ENCODE measurements around the gene FADS1. TPM values are rescaled to one million over a fixed set of nuclear protein-coding genes. Genes with fewer than 3 reads are reported as not detected.

Gene FADS1
- total RNA-seq, 1 experiment from 2014 or later = 105 TPM

DNA sequence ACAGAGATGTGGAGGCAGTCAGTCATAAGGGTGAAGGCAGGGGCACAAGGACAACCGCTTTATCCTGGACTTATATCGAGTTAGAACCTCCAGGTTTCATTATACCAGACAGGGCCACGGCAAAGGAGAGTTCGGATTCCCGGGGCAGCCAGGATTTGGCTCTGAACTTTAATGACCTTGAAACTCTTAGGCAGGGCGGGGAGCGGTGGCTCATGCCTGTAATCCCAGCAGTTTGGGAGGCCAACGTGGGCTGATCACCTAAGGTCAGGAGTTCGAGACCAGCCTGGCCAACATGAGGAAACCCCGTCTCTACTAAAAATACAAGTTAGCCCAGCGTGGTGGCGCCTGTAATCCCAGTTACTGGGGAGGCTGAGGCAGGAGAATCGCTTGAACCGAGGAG is 65.4 kb downstream of the FADS1 start (continued):
- TF ChIP-seq, protein P1, sequence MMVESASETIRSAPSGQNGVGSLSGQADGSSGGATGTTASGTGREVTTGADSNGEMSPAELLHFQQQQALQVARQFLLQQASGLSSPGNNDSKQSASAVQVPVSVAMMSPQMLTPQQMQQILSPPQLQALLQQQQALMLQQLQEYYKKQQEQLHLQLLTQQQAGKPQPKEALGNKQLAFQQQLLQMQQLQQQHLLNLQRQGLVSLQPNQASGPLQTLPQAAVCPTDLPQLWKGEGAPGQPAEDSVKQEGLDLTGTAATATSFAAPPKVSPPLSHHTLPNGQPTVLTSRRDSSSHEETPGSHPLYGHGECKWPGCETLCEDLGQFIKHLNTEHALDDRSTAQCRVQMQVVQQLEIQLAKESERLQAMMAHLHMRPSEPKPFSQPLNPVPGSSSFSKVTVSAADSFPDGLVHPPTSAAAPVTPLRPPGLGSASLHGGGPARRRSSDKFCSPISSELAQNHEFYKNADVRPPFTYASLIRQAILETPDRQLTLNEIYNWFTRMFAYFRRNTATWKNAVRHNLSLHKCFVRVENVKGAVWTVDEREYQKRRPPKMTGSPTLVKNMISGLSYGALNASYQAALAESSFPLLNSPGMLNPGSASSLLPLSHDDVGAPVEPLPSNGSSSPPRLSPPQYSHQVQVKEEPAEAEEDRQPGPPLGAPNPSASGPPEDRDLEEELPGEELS (CRISPR knock-in tag; IDR thresholded peaks at IDR 0.05) = no peak
- TF ChIP-seq FOXK1 (CRISPR knock-in tag; IDR thresholded peaks at IDR 0.05) (no peak), RORB (CRISPR knock-in tag; IDR thresholded peaks at IDR 0.05) (no peak), ZNF219 (CRISPR knock-in tag; IDR thresholded peaks at IDR 0.05; ENCODE audit: borderline replicate concordance) (no peak)
- TF ChIP-seq, protein P2, sequence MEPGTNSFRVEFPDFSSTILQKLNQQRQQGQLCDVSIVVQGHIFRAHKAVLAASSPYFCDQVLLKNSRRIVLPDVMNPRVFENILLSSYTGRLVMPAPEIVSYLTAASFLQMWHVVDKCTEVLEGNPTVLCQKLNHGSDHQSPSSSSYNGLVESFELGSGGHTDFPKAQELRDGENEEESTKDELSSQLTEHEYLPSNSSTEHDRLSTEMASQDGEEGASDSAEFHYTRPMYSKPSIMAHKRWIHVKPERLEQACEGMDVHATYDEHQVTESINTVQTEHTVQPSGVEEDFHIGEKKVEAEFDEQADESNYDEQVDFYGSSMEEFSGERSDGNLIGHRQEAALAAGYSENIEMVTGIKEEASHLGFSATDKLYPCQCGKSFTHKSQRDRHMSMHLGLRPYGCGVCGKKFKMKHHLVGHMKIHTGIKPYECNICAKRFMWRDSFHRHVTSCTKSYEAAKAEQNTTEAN (CRISPR knock-in tag; IDR thresholded peaks at IDR 0.05) = no peak
- TF ChIP-seq, protein P3, sequence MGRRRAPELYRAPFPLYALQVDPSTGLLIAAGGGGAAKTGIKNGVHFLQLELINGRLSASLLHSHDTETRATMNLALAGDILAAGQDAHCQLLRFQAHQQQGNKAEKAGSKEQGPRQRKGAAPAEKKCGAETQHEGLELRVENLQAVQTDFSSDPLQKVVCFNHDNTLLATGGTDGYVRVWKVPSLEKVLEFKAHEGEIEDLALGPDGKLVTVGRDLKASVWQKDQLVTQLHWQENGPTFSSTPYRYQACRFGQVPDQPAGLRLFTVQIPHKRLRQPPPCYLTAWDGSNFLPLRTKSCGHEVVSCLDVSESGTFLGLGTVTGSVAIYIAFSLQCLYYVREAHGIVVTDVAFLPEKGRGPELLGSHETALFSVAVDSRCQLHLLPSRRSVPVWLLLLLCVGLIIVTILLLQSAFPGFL (CRISPR knock-in tag; IDR thresholded peaks at IDR 0.05; ENCODE audit: borderline replicate concordance) = no peak
- TF ChIP-seq, protein P4, sequence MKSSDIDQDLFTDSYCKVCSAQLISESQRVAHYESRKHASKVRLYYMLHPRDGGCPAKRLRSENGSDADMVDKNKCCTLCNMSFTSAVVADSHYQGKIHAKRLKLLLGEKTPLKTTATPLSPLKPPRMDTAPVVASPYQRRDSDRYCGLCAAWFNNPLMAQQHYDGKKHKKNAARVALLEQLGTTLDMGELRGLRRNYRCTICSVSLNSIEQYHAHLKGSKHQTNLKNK (CRISPR knock-in tag; IDR thresholded peaks at IDR 0.05) = no peak
- TF ChIP-seq, protein P5, sequence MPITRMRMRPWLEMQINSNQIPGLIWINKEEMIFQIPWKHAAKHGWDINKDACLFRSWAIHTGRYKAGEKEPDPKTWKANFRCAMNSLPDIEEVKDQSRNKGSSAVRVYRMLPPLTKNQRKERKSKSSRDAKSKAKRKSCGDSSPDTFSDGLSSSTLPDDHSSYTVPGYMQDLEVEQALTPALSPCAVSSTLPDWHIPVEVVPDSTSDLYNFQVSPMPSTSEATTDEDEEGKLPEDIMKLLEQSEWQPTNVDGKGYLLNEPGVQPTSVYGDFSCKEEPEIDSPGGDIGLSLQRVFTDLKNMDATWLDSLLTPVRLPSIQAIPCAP (CRISPR knock-in tag; IDR thresholded peaks at IDR 0.05) = no peak

DNA sequence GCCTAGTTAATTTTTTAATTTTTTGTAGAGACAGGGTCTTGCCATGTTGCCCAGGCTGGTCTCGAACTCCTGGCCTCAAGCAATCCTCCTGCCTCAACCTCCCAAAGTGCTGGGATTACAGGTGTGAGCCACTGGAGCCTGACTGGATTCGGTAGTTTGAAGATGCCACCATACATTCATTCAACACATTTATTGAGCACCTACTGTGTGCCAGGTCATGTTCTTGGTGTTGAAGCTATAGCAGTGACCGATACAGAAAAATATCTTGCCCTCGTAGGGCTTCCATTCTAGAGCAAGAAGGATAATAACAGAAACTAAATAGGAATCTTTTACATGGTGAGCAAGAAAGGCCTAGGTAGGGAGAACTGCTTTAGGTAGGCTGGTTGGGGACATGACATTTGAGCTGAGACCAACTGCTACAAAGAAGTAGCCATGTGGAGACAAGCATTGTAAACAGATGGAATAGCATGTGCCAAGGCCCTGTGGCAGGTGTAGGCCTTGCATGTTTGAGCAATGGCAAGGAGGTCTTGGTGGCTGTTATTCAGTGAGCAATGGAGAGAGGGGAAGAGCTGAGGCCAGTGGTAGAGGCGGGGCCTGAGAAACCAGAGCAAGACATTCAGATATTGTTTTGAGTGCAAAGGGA is 66.1 kb downstream of the FADS1 start:
- H3K4me3 Mint-ChIP-seq = no peak overlapping the region; the same call in 1 of the 2 replicates

More for the DNA sequence above, 66.1 kb downstream of the FADS1 start:
- ATAC-seq = no peak
- POLR2A ChIA-PET = no interaction called here
- peak; percentile 76; the same call in 1 of the 2 replicates for TF ChIP-seq GTF2I (CRISPR knock-in tag; conservative IDR thresholded peaks at IDR 0.05)
- no peak for TF ChIP-seq ZNF396 (CRISPR knock-in tag; IDR thresholded peaks at IDR 0.05; ENCODE audit: borderline replicate concordance)
- no peak for TF ChIP-seq TP53 (CRISPR knock-in tag; IDR thresholded peaks at IDR 0.05)
- no peak for TF ChIP-seq ETV6 (CRISPR knock-in tag; IDR thresholded peaks at IDR 0.05)
- DNase-seq (ENCODE audit: low spot score) = no peak
- CTCF ChIA-PET = interaction anchor here (0.8 to 6.4 kb wide), 8 partner anchors 13 to 66 kb away, joined by 3 to 175 read pairs (median 26); partner anchors contain the start of genes FADS1, FEN1 and TMEM258
- Mint-ChIP-seq H3K4me1 (peaks cover 15% of the 10 kb centered on the region), H3K36me3 (no peaks in the 10 kb centered on the region), H3K27ac (no peak overlapping the region), H3K9me3 (no peaks in the 10 kb centered on the region), H3K27me3 (ENCODE audit: low read depth) (peaks cover 37% of the 10 kb centered on the region)

Other genes starting within 250 kb of the FADS1 start
- gene SYT7, start 235.9 kb downstream of the FADS1 start, total RNA-seq (2021) = 12.5 to 18.9 TPM (median 18.2 TPM) in 3 replicates
- 3.1 to 3.4 TPM (median 3.4 TPM) in 3 replicates for gene DAGLA, start 136.6 kb downstream of the FADS1 start, total RNA-seq (2021)
- gene MYRF, start 64.4 kb downstream of the FADS1 start, total RNA-seq (2021) = 4.9 to 5.9 TPM (median 5.2 TPM) in 3 replicates
- gene TMEM258, start 24.4 kb downstream of the FADS1 start, total RNA-seq (2021) = 175 to 192 TPM (median 190 TPM) in 3 replicates
- 72.3 to 96.3 TPM (median 73.2 TPM) in 3 replicates for gene FEN1, start 24.1 kb downstream of the FADS1 start, total RNA-seq (2021)
- gene FADS2, start 11.3 kb upstream of the FADS1 start, total RNA-seq (2021) = 416 to 423 TPM (median 422 TPM) in 3 replicates
- 47.4 to 50.0 TPM (median 49.3 TPM) in 3 replicates for gene FADS3, start 74.5 kb upstream of the FADS1 start, total RNA-seq (2021)
- gene RAB3IL1, start 100.6 kb upstream of the FADS1 start, total RNA-seq (2021) = 7.2 to 11.1 TPM (median 8.9 TPM) in 3 replicates
- 0.17 to 0.32 TPM (median 0.21 TPM) in 3 replicates for gene BEST1, start 133.3 kb upstream of the FADS1 start, total RNA-seq (2021)
- gene FTH1, start 150.6 kb upstream of the FADS1 start, total RNA-seq (2021) = 1,108 to 1,272 TPM (median 1,247 TPM) in 3 replicates